ENCODE measurements around the gene PLA2G4B. TPM values are rescaled to one million over a fixed set of nuclear protein-coding genes. Genes with fewer than 3 reads are reported as not detected.

The PLA2G4B gene
- total and polyA plus RNA-seq, 2 experiments from 2014 or later, result 1.4 to 1.6 TPM

DNA sequence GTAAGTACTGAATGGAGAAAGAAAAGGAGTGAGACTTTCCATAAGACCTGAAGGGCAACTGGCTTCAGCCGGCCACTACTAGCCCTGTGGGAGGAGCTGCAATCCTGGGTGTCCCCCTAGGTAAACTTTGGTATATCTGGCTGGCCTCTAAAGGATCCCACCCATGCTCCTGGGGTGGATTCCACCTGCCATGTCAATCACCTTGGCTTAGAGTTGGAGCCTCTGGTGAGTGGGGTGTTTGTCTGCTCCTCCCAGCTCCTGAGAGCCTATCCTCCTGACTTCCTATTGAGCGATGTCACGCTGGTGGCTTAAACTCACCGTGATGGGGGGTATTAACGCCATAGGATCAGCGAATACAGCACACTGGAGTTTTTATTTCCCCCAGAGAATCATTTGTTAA is 52.6 kb downstream of the PLA2G4B start:
- 88 to 90% methylated on average over 6 of the region's 6 CpGs for WGBS, 2 experiments (ENCODE audit: low coverage in 1 of 2, low lambda C conversion rate in 2 of 2, missing lambda C conversion rate in 2 of 2)
- Histone ChIP-seq H3K4me2 (ENCODE audit: unreplicated experiment) (no peak overlapping the region), H3K9me3 (ENCODE audit: low read depth) (no peaks in the 10 kb centered on the region), H3K9ac (no peak overlapping the region), H4K20me1 (ENCODE audit: insufficient read depth) (no peaks in the 10 kb centered on the region), H3K79me2 (ENCODE audit: insufficient read depth) (no peaks in the 10 kb centered on the region), H3K36me3 (ENCODE audit: low read depth) (no peaks in the 10 kb centered on the region), H3K4me3 (no peak overlapping the region), H3F3A (ENCODE audit: insufficient read depth) (no peaks in the 10 kb centered on the region; the same call in 1 of the 2 replicates), H2AFZ (no peak overlapping the region), H3K9me2 (ENCODE audit: insufficient read depth) (no peaks in the 10 kb centered on the region), H3K27ac (no peak overlapping the region), H3K27me3 (replicated peaks; ENCODE audit: insufficient read depth) (no peaks in the 10 kb centered on the region), H3K4me1 (ENCODE audit: insufficient read depth) (peaks cover 13% of the 10 kb centered on the region)
- TF ChIP-seq EZH2 (IDR thresholded peaks at IDR 0.05; ENCODE audit: insufficient read depth, poor library complexity, severe bottlenecking) (no peak), EZH2phosphoT487 (IDR thresholded peaks at IDR 0.05; ENCODE audit: insufficient read depth, low read depth) (no peak)
- in situ Hi-C loops (cut with MboI), result no loop called here
- no peak for DNase-seq

DNA sequence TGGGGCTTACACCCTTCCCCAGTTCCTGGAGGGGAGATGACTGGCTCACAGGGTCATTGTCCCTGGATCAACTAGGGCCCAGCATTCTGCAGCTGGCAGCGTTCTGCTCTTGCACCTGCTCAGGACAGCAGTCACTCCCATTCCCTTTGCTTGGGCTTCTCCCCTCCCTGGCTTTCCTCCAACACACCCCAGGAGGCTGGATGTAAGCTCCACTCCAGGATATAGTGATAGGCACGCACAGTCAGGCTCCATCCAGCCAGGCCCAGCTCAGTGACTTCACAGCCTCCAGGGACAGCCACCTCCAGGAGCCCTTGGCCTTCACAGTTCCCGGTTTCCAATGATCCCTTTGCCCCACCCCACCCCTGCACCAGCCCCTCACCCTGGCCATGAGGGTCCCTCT is 53.3 kb downstream of the PLA2G4B start:
- no peaks in the 10 kb centered on the region for H3K36me3 ChIP-seq (ENCODE audit: low read depth)
- H3K9me3 ChIP-seq (ENCODE audit: low read depth), result no peaks in the 10 kb centered on the region
- H3K79me2 ChIP-seq (ENCODE audit: insufficient read depth), result no peaks in the 10 kb centered on the region
- H3K9me2 ChIP-seq (ENCODE audit: insufficient read depth), result no peaks in the 10 kb centered on the region
- DNase-seq, result no peak
- WGBS, 2 experiments (ENCODE audit: low coverage in 1 of 2, low lambda C conversion rate in 2 of 2, missing lambda C conversion rate in 2 of 2), result 76 to 79% methylated on average over 3 of the region's 3 CpGs
- no peak overlapping the region for H3K4me2 ChIP-seq (ENCODE audit: unreplicated experiment)
- in situ Hi-C loops (cut with MboI), result no loop called here
- no peaks in the 10 kb centered on the region; the same call in none of the 2 replicates for H3F3A ChIP-seq (ENCODE audit: insufficient read depth)
- no peaks in the 10 kb centered on the region for H4K20me1 ChIP-seq (ENCODE audit: insufficient read depth)
- H2AFZ ChIP-seq, result no peak overlapping the region
- no peak overlapping the region for H3K9ac ChIP-seq
- TF ChIP-seq EZH2phosphoT487 (IDR thresholded peaks at IDR 0.05; ENCODE audit: insufficient read depth, low read depth) (no peak), EZH2 (IDR thresholded peaks at IDR 0.05; ENCODE audit: insufficient read depth, poor library complexity, severe bottlenecking) (no peak)
- no peaks in the 10 kb centered on the region for H3K27me3 ChIP-seq (replicated peaks; ENCODE audit: insufficient read depth)
- no peak overlapping the region for H3K4me3 ChIP-seq
- H3K4me1 ChIP-seq (ENCODE audit: insufficient read depth), result peaks cover 13% of the 10 kb centered on the region
- H3K27ac ChIP-seq, result no peak overlapping the region

DNA sequence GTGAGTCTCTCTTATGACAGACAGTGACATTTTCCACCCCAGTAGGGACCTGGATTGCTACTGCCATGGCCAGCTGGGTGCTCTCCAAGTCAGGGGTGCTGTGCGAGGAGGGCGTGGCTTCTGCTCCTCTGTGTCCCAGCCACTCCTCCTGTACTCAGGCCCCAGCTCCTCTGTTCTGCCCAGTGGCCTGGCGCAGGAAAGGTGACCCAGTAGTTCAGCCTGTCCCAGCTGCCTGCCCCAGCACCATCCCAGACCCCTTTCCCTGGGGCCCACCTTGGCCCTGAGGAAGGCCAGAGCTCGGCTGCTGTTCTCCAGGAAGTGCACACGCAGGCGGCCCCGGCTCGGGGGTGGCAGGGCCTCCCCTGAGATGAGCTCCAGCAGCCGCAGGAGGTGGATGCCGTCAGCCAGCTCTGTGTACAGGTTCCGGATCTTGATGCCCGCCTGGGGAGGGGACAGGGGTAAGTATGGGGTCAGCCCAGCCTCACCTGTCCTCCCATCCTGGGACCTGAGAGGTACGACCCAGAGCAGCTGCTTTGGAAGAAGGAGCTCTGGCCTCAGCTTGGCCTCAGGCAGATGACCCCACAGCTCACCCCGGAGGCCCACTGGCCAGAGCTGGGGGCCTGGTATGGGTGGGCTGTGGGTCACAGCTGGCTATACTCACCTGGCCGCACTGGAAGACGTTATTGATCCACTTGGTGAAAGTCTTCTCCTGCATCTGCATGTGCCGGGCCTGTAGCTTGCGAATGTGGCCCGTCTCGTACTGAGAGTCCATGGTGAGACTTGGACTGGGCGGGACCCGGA is 54.2 kb downstream of the PLA2G4B start:
- no peak overlapping the region for H3K27ac ChIP-seq
- peaks cover 13% of the 10 kb centered on the region for H3K4me1 ChIP-seq (ENCODE audit: insufficient read depth)
- no peak overlapping the region for H3K4me3 ChIP-seq
- in situ Hi-C loops (cut with MboI), result no loop called here
- no peaks in the 10 kb centered on the region for H3K27me3 ChIP-seq (replicated peaks; ENCODE audit: insufficient read depth)
- WGBS, 2 experiments (ENCODE audit: low coverage in 1 of 2, low lambda C conversion rate in 2 of 2, missing lambda C conversion rate in 2 of 2), result 94 to 95% methylated on average over 22 of the region's 22 CpGs
- H3K9me2 ChIP-seq (ENCODE audit: insufficient read depth), result no peaks in the 10 kb centered on the region
- H3K4me2 ChIP-seq (ENCODE audit: unreplicated experiment), result no peak overlapping the region
- H3K9ac ChIP-seq, result no peak overlapping the region
- H4K20me1 ChIP-seq (ENCODE audit: insufficient read depth), result no peaks in the 10 kb centered on the region
- H3F3A ChIP-seq (ENCODE audit: insufficient read depth), result peaks cover 2% of the 10 kb centered on the region
- no peaks in the 10 kb centered on the region for H3K9me3 ChIP-seq (ENCODE audit: low read depth)
- no peak for DNase-seq
- no peaks in the 10 kb centered on the region for H3K36me3 ChIP-seq (ENCODE audit: low read depth)
- no peak for TF ChIP-seq EZH2phosphoT487 (IDR thresholded peaks at IDR 0.05; ENCODE audit: insufficient read depth, low read depth)
- TF ChIP-seq EZH2 (IDR thresholded peaks at IDR 0.05; ENCODE audit: insufficient read depth, poor library complexity, severe bottlenecking), result no peak
- H3K79me2 ChIP-seq (ENCODE audit: insufficient read depth), result no peaks in the 10 kb centered on the region
- H2AFZ ChIP-seq, result no peak overlapping the region

DNA sequence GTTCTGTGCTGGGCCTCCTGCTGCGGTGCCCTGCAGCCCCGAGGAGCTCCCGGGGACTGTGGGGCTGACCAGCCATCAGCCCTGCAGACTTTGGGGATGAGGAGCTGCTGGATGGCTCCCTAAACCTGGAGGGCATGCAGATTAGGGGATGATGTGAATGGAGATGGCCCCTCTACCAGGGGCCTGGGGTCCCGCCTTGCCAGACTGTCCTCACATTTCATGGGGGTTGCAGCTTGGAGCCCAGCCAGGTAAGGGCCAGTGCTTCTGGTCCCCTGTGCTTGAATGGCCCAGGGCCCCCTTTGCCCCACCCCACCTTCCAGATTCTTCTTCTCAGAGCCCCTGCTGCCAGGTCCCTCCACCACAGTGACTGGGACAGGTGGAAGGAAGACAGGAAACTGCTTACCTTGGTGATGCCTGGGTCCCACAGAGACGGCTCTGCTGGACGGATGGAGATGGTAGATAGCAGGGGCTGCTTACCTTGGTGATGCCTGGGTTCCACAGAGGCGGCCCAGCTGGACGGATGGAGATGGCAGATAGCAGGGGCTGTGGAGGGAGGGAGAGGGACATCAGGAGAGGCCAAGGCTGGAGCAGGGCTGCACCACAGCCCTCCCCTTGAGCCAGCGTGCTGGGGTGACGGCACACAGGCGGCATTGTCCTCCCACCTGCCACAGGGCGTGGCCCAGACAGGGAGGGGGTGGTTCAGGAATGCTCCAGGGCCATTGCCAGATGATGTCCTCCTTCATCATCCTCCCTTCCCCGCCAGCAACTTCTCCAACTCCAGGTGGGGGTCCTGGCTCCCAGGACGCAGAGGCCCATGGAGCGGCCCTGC is 55.0 kb downstream of the PLA2G4B start, which contains the start of gene SPTBN5:
SPTBN5 (minus strand) TSS at position 632 of the 829 bp plus-strand sequence; CDS start at position 76, 556 bp downstream.
- Histone ChIP-seq H3F3A (ENCODE audit: insufficient read depth) (peaks cover 3% of the 10 kb centered on the region), H3K4me2 (ENCODE audit: unreplicated experiment) (peak within 1 kb of the TSS; percentile 72), H3K27ac (peak within 1 kb of the TSS; percentile 54), H3K4me3 (peak within 1 kb of the TSS; percentile 45), H3K27me3 (replicated peaks; ENCODE audit: insufficient read depth) (no peaks in the 10 kb centered on the region), H3K9me3 (ENCODE audit: low read depth) (no peaks in the 10 kb centered on the region), H3K9me2 (ENCODE audit: insufficient read depth) (no peaks in the 10 kb centered on the region), H2AFZ (peak within 1 kb of the TSS; percentile 70), H3K79me2 (ENCODE audit: insufficient read depth) (no peaks in the 10 kb centered on the region), H4K20me1 (ENCODE audit: insufficient read depth) (no peaks in the 10 kb centered on the region), H3K9ac (peak within 1 kb of the TSS; percentile 57), H3K4me1 (ENCODE audit: insufficient read depth) (peaks cover 13% of the 10 kb centered on the region), H3K36me3 (ENCODE audit: low read depth) (no peaks in the 10 kb centered on the region)
- TF ChIP-seq EZH2 (IDR thresholded peaks at IDR 0.05; ENCODE audit: insufficient read depth, poor library complexity, severe bottlenecking) (no peak), EZH2phosphoT487 (IDR thresholded peaks at IDR 0.05; ENCODE audit: insufficient read depth, low read depth) (no peak)
- WGBS, 2 experiments (ENCODE audit: low coverage in 1 of 2, low lambda C conversion rate in 2 of 2, missing lambda C conversion rate in 2 of 2), result 86 to 88% methylated on average over 15 of the region's 15 CpGs
- DNase-seq, result no peak
- in situ Hi-C loops (cut with MboI), result no loop called here
